HepG2 (cell line): ENCODE measurements around the gene TSEN54. TPM values are rescaled to one million over a fixed set of nuclear protein-coding genes. Genes with fewer than 3 reads are reported as not detected.

ENCODE experiments used
- ATAC-seq: fragments of 200-7000 bp; cut with Tn5 transposase; 3 replicates; pipeline ENCODE4 v1.9.1; 2020; ENCODE audit warnings: mild to moderate bottlenecking, moderate library complexity
- BruUV-seq: library from RNA; stranded (reverse); fragments of 400-500 nt; replicated peaks from 2 replicates; lab custom pipeline; 2021; lab: Mats Ljungman, UMichigan
- CTCF ChIA-PET: fragments of 300-600 bp; formaldehyde crosslinking; extraction: SDS; loops from one replicate; lab custom pipeline; 2021; ENCODE audit warnings: low total read pairs, inconsistent platforms, low intra/inter-chr PET ratio; lab: Yijun Ruan, JAX
- POLR2A ChIA-PET: fragments of 350-600 bp; sonication (Branson Sonifier 250); formaldehyde crosslinking; loops from one replicate; lab custom pipeline; 2020; ENCODE audit warnings: antibody characterized with exemption, inconsistent platforms; lab: Yijun Ruan, JAX
- DNase-seq: peaks from one replicate; pipeline ENCODE4 v3.0.0-alpha.2; 2015; ENCODE audit warnings: low spot score
- FAIRE-seq: peaks from 3 replicates; lab custom pipeline; 2011; peaks lifted over from hg19 to GRCh38; lab: Jason Lieb, UNC
- H2AFZ ChIP-seq: one replicate; pipeline ENCODE4 v1.6.1; 2011; ENCODE audit warnings: low read length, inconsistent platforms
- H3K27ac ChIP-seq: fragments of 300-600 bp; 3 replicates; pipeline ENCODE4 v1.8.0; 2011; ENCODE audit warnings: mixed run types, mild to moderate bottlenecking, mixed read lengths, low read length, inconsistent platforms; ENCODE audit not compliant: insufficient read depth; ENCODE audit errors: extremely low read length
- H3K27me3 ChIP-seq, 2 experiments: fragments of 200-600 bp in 1 of 2; 2 replicates in 1 of 2; 3 replicates in 1 of 2; pipeline versions ENCODE4 v1.6.0 to v1.8.0; 2011; ENCODE audit warnings: low read length in 2 of 2, mild to moderate bottlenecking in 2 of 2, moderate library complexity in 2 of 2, inconsistent platforms in 1 of 2; ENCODE audit not compliant: insufficient read depth in 2 of 2, control insufficient read depth in 1 of 2
- H3K36me3 ChIP-seq, 2 experiments: fragments of 200-600 bp in 1 of 2; replicated peaks in 1 of 2; 2 replicates in 1 of 2; 3 replicates in 1 of 2; pipeline versions ENCODE4 v1.5.1 to v1.8.0; 2011; ENCODE audit warnings: low read length in 2 of 2, inconsistent platforms in 1 of 2; ENCODE audit not compliant: insufficient read depth in 2 of 2, control insufficient read depth in 1 of 2
- H3K4me1 ChIP-seq: 2 replicates; pipeline ENCODE4 v1.5.1; 2012; ENCODE audit warnings: low read length, inconsistent platforms; ENCODE audit not compliant: insufficient read depth
- H3K4me2 ChIP-seq: 2 replicates; pipeline ENCODE4 v1.6.0; 2011; ENCODE audit warnings: low read depth, low read length, inconsistent platforms
- H3K4me3 ChIP-seq, 3 experiments: fragments of 200-600 bp in 1 of 3; sonication (generic), shearing (Covaris generic) in 1 of 3; replicated peaks in 1 of 3; 2 replicates each; pipeline ENCODE4 v1.5.1; 2011 to 2016; ENCODE audit warnings: low read length in 3 of 3, inconsistent platforms in 2 of 3, low read depth in 2 of 3, mild to moderate bottlenecking in 2 of 3, control low read depth in 1 of 3, mixed read lengths in 1 of 3; ENCODE audit not compliant: insufficient read depth in 1 of 3
- H3K79me2 ChIP-seq: one replicate; pipeline ENCODE4 v1.6.1; 2011; ENCODE audit warnings: low read length, inconsistent platforms; ENCODE audit not compliant: insufficient read depth
- H3K9ac ChIP-seq: 2 replicates; pipeline ENCODE4 v1.6.0; 2011; ENCODE audit warnings: mild to moderate bottlenecking, low read depth, low read length, inconsistent platforms; ENCODE audit not compliant: insufficient read depth
- H3K9me3 ChIP-seq: 2 replicates; pipeline ENCODE4 v1.5.1; 2012; ENCODE audit warnings: mild to moderate bottlenecking, low read length
- H4K20me1 ChIP-seq: 2 replicates; pipeline ENCODE4 v1.6.0; 2011; ENCODE audit warnings: inconsistent platforms, mild to moderate bottlenecking, low read length, moderate library complexity; ENCODE audit not compliant: insufficient read depth
- ARNTL ChIP-seq: sonication (generic); formaldehyde crosslinking; IDR thresholded peaks from 2 replicates; pipeline ENCODE4 v1.4.0; 2020; ENCODE audit warnings: mild to moderate bottlenecking, missing genetic modification reagents
- FOXK1 ChIP-seq: sonication (generic); formaldehyde crosslinking; IDR thresholded peaks from 2 replicates; pipeline ENCODE4 v1.4.0; 2020; ENCODE audit warnings: low read depth, missing genetic modification reagents, borderline replicate concordance
- HCFC1 ChIP-seq: fragments of 150-350 bp; IDR thresholded peaks from 2 replicates; pipeline ENCODE4 v1.6.1; 2014; ENCODE audit warnings: low read depth, low read length
- MAFF ChIP-seq: IDR thresholded peaks from 2 replicates; pipeline ENCODE4 v1.6.1; 2011; ENCODE audit warnings: low read depth, low read length, improper control_type of control experiment
- MZF1 ChIP-seq: sonication (generic); formaldehyde crosslinking; IDR thresholded peaks from 2 replicates; pipeline ENCODE4 v1.8.1; 2023; ENCODE audit warnings: mild to moderate bottlenecking, missing genetic modification reagents, borderline replicate concordance
- RORA ChIP-seq: sonication (generic); formaldehyde crosslinking; IDR thresholded peaks from 2 replicates; pipeline ENCODE4 v1.5.0; 2020; ENCODE audit warnings: mild to moderate bottlenecking, missing genetic modification reagents, moderate library complexity
- RXRB ChIP-seq: IDR thresholded peaks from 2 replicates; pipeline ENCODE4 v1.6.1; 2016; ENCODE audit warnings: borderline replicate concordance, missing genetic modification reagents, missing compliant biosample characterization
- SETDB1 ChIP-seq: sonication (generic); formaldehyde crosslinking; IDR thresholded peaks from 2 replicates; pipeline ENCODE4 v1.5.1; 2020; ENCODE audit warnings: missing genetic modification reagents, mild to moderate bottlenecking, borderline replicate concordance
- ZBTB38 ChIP-seq: sonication (generic); formaldehyde crosslinking; IDR thresholded peaks from 2 replicates; pipeline ENCODE4 v1.5.1; 2020; ENCODE audit warnings: mild to moderate bottlenecking, missing genetic modification reagents
- ZFP36L2 ChIP-seq: sonication (generic); formaldehyde crosslinking; IDR thresholded peaks from 2 replicates; pipeline ENCODE4 v1.4.0; 2020; ENCODE audit warnings: missing genetic modification reagents
- ZNF672 ChIP-seq: sonication (generic); formaldehyde crosslinking; IDR thresholded peaks from 2 replicates; pipeline ENCODE4 v1.8.1; 2022; ENCODE audit warnings: missing genetic modification reagents
- ZNF674 ChIP-seq: sonication (generic); formaldehyde crosslinking; IDR thresholded peaks from 2 replicates; pipeline ENCODE4 v1.5.0; 2020; ENCODE audit warnings: low read depth, mild to moderate bottlenecking, missing genetic modification reagents
- ZNF770 ChIP-seq: sonication (generic); formaldehyde crosslinking; IDR thresholded peaks from 2 replicates; pipeline ENCODE4 v1.5.0; 2020; ENCODE audit warnings: mild to moderate bottlenecking, missing genetic modification reagents
- WGBS: methylation state at CpG from one replicate; pipeline ENCODE4 v1.1.6; 2017; ENCODE audit warnings: low lambda C conversion rate; 5-methylcytosine and 5-hydroxymethylcytosine counted together
- in situ Hi-C: cut with HindIII; loops from 2 replicates; pipeline ENCODE4 v1.10.0; 2017; ENCODE audit warnings: low pct_unique_long_range_greater_than_20kb; ENCODE audit not compliant: extremely low pct_ligation_motif_present
- intact Hi-C: fragments of 100-400 bp; cut with micrococcal nuclease; formaldehyde crosslinking; loops from one replicate; pipeline ENCODE4 v1.10.0; 2022; ENCODE audit not compliant: unreplicated experiment
- polyA plus RNA-seq, 8 experiments: library from polyadenylated mRNA; depleted of rRNA in 3 of 8; stranded (reverse) in 7 of 8; unstranded in 1 of 8; fragments of >200 nt; fragmentation: Illumina TruSeq in 4 of 8; extraction: Trizol in 4 of 8; gene quantifications; 2 replicates each; pipeline versions ENCODE4 v1.2.1 to v1.2.3, GENCODE V29; 2011 to 2016; ENCODE audit warnings: low read depth in 4 of 8, missing spikeins in 1 of 8, mixed read lengths in 1 of 8; ENCODE audit not compliant: insufficient read depth in 1 of 8
- total RNA-seq, 5 experiments: library from RNA; depleted of rRNA; stranded (reverse); fragments of >200 nt; fragmentation: Illumina TruSeq; extraction: Trizol; gene quantifications; 2 replicates each; pipeline ENCODE4 v1.2.3, GENCODE V29; 2016; ENCODE audit warnings: low read depth in 1 of 5
- TF ChIP-seq, protein P1 (sequence below): sonication (generic); formaldehyde crosslinking; IDR thresholded peaks from 2 replicates; pipeline ENCODE4 v1.9.0; 2022; ENCODE audit warnings: low read depth, missing genetic modification reagents

TSEN54 gene
- total and polyA plus RNA-seq, 2 of the 13 experiments (the other 11 are each of a cell fraction or from before 2014, with no cell fraction given): 62.9 to 63.3 TPM

GRCh38 chr17:75468779-75469373, 47.5 kb upstream of the TSEN54 start (continued):
- TF ChIP-seq ZNF674 (no peak), ARNTL (no peak), FOXK1 (no peak), SETDB1 (CRISPR knock-in tag) (no peak), HCFC1 (no peak), ZNF672 (CRISPR knock-in tag) (no peak), RXRB (CRISPR knock-in tag) (no peak)
- TF ChIP-seq, protein P1, sequence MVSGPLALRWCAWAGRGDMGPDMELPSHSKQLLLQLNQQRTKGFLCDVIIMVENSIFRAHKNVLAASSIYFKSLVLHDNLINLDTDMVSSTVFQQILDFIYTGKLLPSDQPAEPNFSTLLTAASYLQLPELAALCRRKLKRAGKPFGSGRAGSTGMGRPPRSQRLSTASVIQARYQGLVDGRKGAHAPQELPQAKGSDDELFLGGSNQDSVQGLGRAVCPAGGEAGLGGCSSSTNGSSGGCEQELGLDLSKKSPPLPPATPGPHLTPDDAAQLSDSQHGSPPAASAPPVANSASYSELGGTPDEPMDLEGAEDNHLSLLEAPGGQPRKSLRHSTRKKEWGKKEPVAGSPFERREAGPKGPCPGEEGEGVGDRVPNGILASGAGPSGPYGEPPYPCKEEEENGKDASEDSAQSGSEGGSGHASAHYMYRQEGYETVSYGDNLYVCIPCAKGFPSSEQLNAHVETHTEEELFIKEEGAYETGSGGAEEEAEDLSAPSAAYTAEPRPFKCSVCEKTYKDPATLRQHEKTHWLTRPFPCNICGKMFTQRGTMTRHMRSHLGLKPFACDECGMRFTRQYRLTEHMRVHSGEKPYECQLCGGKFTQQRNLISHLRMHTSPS: no peak

- H3K27ac ChIP-seq: no peak overlapping the region
- no peak overlapping the region for H2AFZ ChIP-seq
- no peak for FAIRE-seq
- ATAC-seq: no peak
- BruUV-seq: no TSS peak
- no peak for DNase-seq
- H3K9ac ChIP-seq: no peak overlapping the region
- H3K27me3 ChIP-seq: no peaks in the 10 kb centered on the region
- H4K20me1 ChIP-seq: 0 out of 2 replicates have a peak, but pooled peaks cover 4% of the 10 kb centered on the region
- CTCF ChIA-PET: no interaction called here
- H3K9me3 ChIP-seq: no peaks in the 10 kb centered on the region
- no peak for TF ChIP-seq ZFP36L2 (CRISPR knock-in tag)
- TF ChIP-seq ZNF770 (CRISPR knock-in tag): no peak
- TF ChIP-seq MAFF: no peak
- no peak for TF ChIP-seq RORA (CRISPR knock-in tag)
- TF ChIP-seq MZF1 (CRISPR knock-in tag): no peak
- peak; percentile 85 for TF ChIP-seq ZBTB38
- no peak overlapping the region for H3K4me3 ChIP-seq
- no peak overlapping the region for H3K4me2 ChIP-seq
- intact Hi-C loops (no loop called here), in situ Hi-C loops (no loop called here)
- H3K4me1 ChIP-seq: peaks cover 24% of the 10 kb centered on the region
- H3K36me3 ChIP-seq: peaks cover 20 to 33% of the 10 kb centered on the region in 2 experiments
- WGBS: 84% methylated on average over 6 of the region's 6 CpGs
- peaks cover 9% of the 10 kb centered on the region for H3K79me2 ChIP-seq
- POLR2A ChIA-PET: interaction anchor here (0.7 to 0.9 kb wide), 2 partner anchors 15 to 580 kb away, joined by 3 to 4 read pairs; partner anchors contain the start of gene TMEM94
Observed at GRCh38 chr17:75471207-75471606, 45.1 kb upstream of the TSEN54 start.
